Lower leg skin (tissue), 4 donors: ENCODE data around the gene MPRIP. TPM values are rescaled to one million over a fixed set of nuclear protein-coding genes. Genes with fewer than 3 reads are reported as not detected.
A peak's percentile ranks its signal among the peaks of the same experiment; 100 is the strongest.
"Not testable (repeated sequence)": the region's sequence is repeated elsewhere in the genome, so short reads cannot be mapped to it uniquely, and the experiment has no call there.

Experiments used
- DNase-seq, 2 donors: peaks; one replicate each; pipeline ENCODE4 v3.0.0-alpha.2; 2019; ENCODE audit warnings: low spot score in 2 of 2
- H3K4me3 ChIP-seq: fragments of 200-600 bp; sonication (generic); 2 replicates; pipeline ENCODE4 v1.5.1; 2017; ENCODE audit warnings: mild to moderate bottlenecking, low read depth; ENCODE audit not compliant: poor library complexity, severe bottlenecking
- CTCF ChIP-seq, 3 donors: fragments of 450-650 bp; IDR thresholded peaks; one replicate each; pipeline ENCODE4 v1.5.1; 2016; ENCODE audit warnings: antibody characterized with exemption in 3 of 3, mild to moderate bottlenecking in 3 of 3, moderate library complexity in 2 of 3
- POLR2A ChIP-seq, 2 donors: fragments of 450-650 bp; IDR thresholded peaks; one replicate each; pipeline ENCODE4 v1.6.1; 2016 to 2017; ENCODE audit warnings: antibody characterized with exemption in 2 of 2, mild to moderate bottlenecking in 1 of 2, moderate library complexity in 1 of 2
- WGBS, 2 donors: methylation state at CpG; one replicate each; pipeline ENCODE4 v1.1.5; 2018; 5-methylcytosine and 5-hydroxymethylcytosine counted together
- intact Hi-C: fragments of 100-400 bp; cut with DNase I; formaldehyde crosslinking; loops from one replicate; pipeline ENCODE4 v1.15.0; 2023; ENCODE audit warnings: low total_unique reads
- total RNA-seq, 4 donors: library from RNA; depleted of rRNA; stranded (reverse); fragments of >200 nt; gene quantifications; one replicate each; pipeline ENCODE4 v1.1.0, GENCODE V29; 2016

MPRIP gene, protein sequence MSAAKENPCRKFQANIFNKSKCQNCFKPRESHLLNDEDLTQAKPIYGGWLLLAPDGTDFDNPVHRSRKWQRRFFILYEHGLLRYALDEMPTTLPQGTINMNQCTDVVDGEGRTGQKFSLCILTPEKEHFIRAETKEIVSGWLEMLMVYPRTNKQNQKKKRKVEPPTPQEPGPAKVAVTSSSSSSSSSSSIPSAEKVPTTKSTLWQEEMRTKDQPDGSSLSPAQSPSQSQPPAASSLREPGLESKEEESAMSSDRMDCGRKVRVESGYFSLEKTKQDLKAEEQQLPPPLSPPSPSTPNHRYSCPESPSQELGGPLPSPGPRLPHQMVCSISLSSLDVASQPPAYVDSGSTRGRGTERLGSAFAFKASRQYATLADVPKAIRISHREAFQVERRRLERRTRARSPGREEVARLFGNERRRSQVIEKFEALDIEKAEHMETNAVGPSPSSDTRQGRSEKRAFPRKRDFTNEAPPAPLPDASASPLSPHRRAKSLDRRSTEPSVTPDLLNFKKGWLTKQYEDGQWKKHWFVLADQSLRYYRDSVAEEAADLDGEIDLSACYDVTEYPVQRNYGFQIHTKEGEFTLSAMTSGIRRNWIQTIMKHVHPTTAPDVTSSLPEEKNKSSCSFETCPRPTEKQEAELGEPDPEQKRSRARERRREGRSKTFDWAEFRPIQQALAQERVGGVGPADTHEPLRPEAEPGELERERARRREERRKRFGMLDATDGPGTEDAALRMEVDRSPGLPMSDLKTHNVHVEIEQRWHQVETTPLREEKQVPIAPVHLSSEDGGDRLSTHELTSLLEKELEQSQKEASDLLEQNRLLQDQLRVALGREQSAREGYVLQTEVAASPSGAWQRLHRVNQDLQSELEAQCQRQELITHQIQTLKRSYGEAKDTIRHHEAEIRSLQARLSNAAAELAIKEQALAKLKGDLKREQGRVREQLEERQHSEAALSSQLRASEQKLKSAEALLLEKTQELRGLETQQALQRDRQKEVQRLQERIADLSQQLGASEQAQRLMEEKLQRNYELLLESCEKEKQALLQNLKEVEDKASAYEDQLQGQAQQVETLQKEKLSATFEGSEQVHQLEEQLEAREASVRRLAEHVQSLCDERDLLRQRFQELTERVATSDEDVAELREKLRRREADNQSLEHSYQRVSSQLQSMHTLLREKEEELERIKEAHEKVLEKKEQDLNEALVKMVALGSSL (N-terminal part only)
- 100 to 1,000 TPM; 128 to 217 (median 141) TPM for total RNA-seq

- TF ChIP-seq POLR2A (IDR thresholded peaks at IDR 0.05) (no peak), CTCF (IDR thresholded peaks at IDR 0.05) (no peak)
- no peak for DNase-seq
- H3K4me3 ChIP-seq, result peak within 1 kb of the TSS; percentile 68
- 0% methylated on average over 5 of the region's 67 CpGs; no CpG with 5 or more reads in 1 of the 2 donors for WGBS, 2 donors
- intact Hi-C loops, result no loop called here
Observed at GRCh38 chr17:17042384-17042736, at the start of gene MPRIP. TSS of gene MPRIP (plus strand) at chr17:17042457. CDS start at chr17:17042849, 392 bp downstream.

GRCh38 chr17:16994631-16995030 lies 47.6 kb upstream of the MPRIP start:
- no peak for DNase-seq
- intact Hi-C loops, result no loop called here
- no peak for TF ChIP-seq POLR2A (IDR thresholded peaks at IDR 0.05)
- TF ChIP-seq CTCF (IDR thresholded peaks at IDR 0.05), result no peak
- H3K4me3 ChIP-seq, result no peak overlapping the region
- 60 to 61% methylated on average over 2 of the region's 2 CpGs for WGBS, 2 donors

DNA sequence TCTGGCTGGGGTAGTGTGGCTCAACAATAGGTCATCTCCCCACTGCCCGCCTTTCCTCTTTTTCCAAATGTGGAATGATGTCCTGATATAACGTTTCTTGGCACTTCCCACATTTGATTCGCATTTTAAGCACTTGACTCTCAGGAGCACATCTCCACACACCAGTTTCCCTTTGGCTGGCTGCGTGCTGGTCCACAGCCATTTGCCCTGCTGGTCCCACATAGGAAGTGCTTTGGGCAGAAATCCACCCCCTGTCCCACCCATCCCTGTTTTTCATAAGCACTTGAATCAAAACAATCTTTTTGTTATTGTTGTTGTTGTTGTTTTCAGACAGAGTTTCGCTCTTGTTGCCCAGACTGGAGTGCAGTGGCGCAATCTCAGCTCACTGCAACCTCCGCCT lies 46.3 kb upstream of the MPRIP start:
- WGBS, 2 donors, result 91 to 94% methylated on average over 7 of the region's 7 CpGs
- intact Hi-C loops, result no loop called here
- no peak overlapping the region for H3K4me3 ChIP-seq
- TF ChIP-seq POLR2A (IDR thresholded peaks at IDR 0.05) (no peak), CTCF (IDR thresholded peaks at IDR 0.05) (no peak)
- DNase-seq, result no peak

GRCh38 chr17:16996726-16997125 lies 45.5 kb upstream of the MPRIP start:
- intact Hi-C loops, H3K4me3 ChIP-seq, DNase-seq: not testable (repeated sequence)
- WGBS, 2 donors, result 92 to 93% methylated on average over 11 of the region's 11 CpGs

- TF ChIP-seq CTCF (IDR thresholded peaks at IDR 0.05) (no peak), POLR2A (IDR thresholded peaks at IDR 0.05) (no peak)
- 86 to 94% methylated on average over 13 to 14 of the region's 14 CpGs for WGBS, 2 donors
- intact Hi-C loops, result no loop called here
- no peak overlapping the region for H3K4me3 ChIP-seq
- no peak for DNase-seq
Observed at GRCh38 chr17:16997514-16998429, 44.5 kb upstream of the MPRIP start.
